ENCODE data around the gene SMIM26.
"Not testable (repeated sequence)": the region's sequence is repeated elsewhere in the genome, so short reads cannot be mapped to it uniquely, and the experiment has no call there.

The SMIM26 gene, protein sequence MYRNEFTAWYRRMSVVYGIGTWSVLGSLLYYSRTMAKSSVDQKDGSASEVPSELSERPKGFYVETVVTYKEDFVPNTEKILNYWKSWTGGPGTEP

DNA sequence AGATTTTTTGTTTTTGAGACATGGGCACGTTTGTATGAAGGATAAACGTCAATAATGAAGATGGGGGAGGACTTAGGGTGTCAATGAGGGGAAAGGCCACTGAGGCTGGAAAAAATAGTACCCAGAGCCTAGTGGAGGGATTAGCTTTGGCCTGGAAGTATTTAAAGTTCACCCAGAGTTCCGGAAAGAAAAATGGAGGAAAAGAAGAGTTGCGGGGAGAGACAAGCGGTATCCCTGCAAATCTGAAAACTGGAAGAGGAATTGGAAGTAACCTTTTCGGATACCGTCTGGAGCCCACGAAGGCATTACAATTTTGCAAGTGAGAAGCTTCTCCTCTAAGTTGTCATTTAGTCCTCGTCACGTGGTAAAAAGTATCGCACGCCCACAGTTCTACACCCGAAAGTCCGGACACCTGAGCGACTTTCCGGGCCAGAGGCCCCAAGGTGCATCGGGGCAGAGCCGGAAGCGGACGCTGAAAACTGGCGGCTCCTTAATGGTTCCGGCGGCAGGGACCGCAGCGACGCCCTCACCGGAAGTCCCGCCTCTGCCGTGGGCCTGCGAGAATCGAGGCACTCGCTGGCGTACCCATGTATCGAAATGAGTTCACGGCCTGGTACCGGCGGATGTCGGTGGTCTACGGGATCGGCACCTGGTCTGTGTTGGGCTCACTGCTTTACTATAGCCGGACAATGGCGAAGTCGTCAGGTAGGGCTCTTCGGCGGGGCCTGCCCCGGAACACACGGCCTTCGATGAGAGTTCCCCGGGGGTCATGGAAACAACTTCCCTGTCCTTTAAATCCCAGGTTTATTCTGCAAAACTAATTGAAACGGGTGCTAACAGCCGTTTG is at the start of gene SMIM26:
SMIM26 (plus strand) TSS at position 541 of the 847 bp plus-strand sequence; CDS start at position 588, 47 bp downstream.
- Histone ChIP-seq H3K27me3 (ENCODE audit: low read depth, low read length) (no peaks in the 10 kb centered on the region), H3K27ac (ENCODE audit: low read length) (peak within 1 kb of the TSS; percentile 94), H3K4me3 (ENCODE audit: low read depth in 1 of 2, low read length in 2 of 2) (peak within 1 kb of the TSS; percentile 75 to 93), H3K4me1 (ENCODE audit: control insufficient read depth in 1 of 2, insufficient read depth in 2 of 2, low read length in 2 of 2) (peaks cover 0 to 3% of the 10 kb centered on the region in 2 donors), H3K9me3 (ENCODE audit: control insufficient read depth in 1 of 2, low read length in 2 of 2) (no peaks in the 10 kb centered on the region), H3K36me3 (ENCODE audit: control insufficient read depth in 1 of 2, insufficient read depth in 2 of 2, low read length in 2 of 2) (peaks cover 13 to 20% of the 10 kb centered on the region in 2 donors)

DNA sequence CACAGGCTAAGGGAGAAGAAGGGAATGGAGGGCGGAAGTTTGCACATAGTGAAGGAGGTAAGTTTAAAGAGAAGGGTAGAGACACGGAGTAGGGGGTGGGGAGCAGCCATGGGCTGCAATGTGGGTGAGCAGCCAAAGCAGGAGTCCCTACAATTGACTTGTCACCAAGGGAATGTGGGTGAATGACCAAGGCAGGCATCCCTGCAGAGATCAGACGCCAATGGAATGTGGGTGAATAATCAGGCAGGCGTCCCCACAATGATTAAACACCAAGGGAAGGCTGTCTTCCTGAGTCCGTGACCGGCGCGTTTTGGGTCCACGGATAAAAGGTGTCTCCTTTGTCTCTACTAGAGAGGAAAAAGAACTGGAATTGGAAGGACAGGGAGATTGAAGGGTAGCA is 45.2 kb upstream of the SMIM26 start:
- H3K27me3 ChIP-seq (ENCODE audit: low read depth, low read length); H3K4me1 ChIP-seq (ENCODE audit: control insufficient read depth in 1 of 2, insufficient read depth in 2 of 2, low read length in 2 of 2); H3K27ac ChIP-seq (ENCODE audit: low read length); H3K4me3 ChIP-seq (ENCODE audit: low read depth in 1 of 2, low read length in 2 of 2); H3K9me3 ChIP-seq (ENCODE audit: control insufficient read depth in 1 of 2, low read length in 2 of 2): not testable (repeated sequence)
- peaks cover 21 to 27% of the 10 kb centered on the region in 2 donors for H3K36me3 ChIP-seq (ENCODE audit: control insufficient read depth in 1 of 2, insufficient read depth in 2 of 2, low read length in 2 of 2)

GRCh38 chr20:18523066-18523465 is 44.2 kb upstream of the SMIM26 start:
- no peaks in the 10 kb centered on the region for H3K27me3 ChIP-seq (ENCODE audit: low read depth, low read length)
- H3K4me1 ChIP-seq (ENCODE audit: control insufficient read depth in 1 of 2, insufficient read depth in 2 of 2, low read length in 2 of 2), result no peaks in the 10 kb centered on the region
- no peak overlapping the region for H3K27ac ChIP-seq (ENCODE audit: low read length)
- H3K9me3 ChIP-seq (ENCODE audit: control insufficient read depth in 1 of 2, low read length in 2 of 2), result no peaks in the 10 kb centered on the region
- H3K4me3 ChIP-seq (ENCODE audit: low read depth in 1 of 2, low read length in 2 of 2), result no peak overlapping the region
- peaks cover 30 to 37% of the 10 kb centered on the region in 2 donors for H3K36me3 ChIP-seq (ENCODE audit: control insufficient read depth in 1 of 2, insufficient read depth in 2 of 2, low read length in 2 of 2)

DNA sequence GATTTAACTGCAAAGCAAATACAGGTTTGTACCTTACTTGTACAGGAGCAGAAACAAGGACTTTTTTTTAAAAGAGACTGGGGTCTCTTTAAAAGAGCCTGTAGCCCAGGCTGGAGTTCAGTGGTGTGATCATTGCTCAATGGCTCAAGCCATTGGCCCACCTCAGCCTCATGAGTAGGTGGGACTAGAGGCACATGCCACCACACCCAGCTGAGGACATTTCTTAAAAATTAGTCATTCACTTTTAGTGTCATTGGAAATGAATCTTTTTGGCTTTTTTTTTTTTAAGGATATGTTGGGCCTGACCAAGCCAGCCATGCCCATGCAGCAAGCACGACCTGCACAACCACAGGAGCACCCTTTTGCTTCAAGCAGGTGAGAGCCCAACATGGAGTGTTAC is 42.6 kb upstream of the SMIM26 start:
- no peak overlapping the region for H3K4me3 ChIP-seq (ENCODE audit: low read depth in 1 of 2, low read length in 2 of 2)

GRCh38 chr20:18526761-18527160 is 40.5 kb upstream of the SMIM26 start:
- not testable (repeated sequence) for H3K4me1 ChIP-seq (ENCODE audit: control insufficient read depth in 1 of 2, insufficient read depth in 2 of 2, low read length in 2 of 2); H3K9me3 ChIP-seq (ENCODE audit: control insufficient read depth in 1 of 2, low read length in 2 of 2); H3K27me3 ChIP-seq (ENCODE audit: low read depth, low read length); H3K4me3 ChIP-seq (ENCODE audit: low read depth in 1 of 2, low read length in 2 of 2); H3K27ac ChIP-seq (ENCODE audit: low read length)
- peaks cover 55 to 68% of the 10 kb centered on the region in 2 donors for H3K36me3 ChIP-seq (ENCODE audit: control insufficient read depth in 1 of 2, insufficient read depth in 2 of 2, low read length in 2 of 2)

More for the DNA sequence above, 42.6 kb upstream of the SMIM26 start:
- no peaks in the 10 kb centered on the region for H3K9me3 ChIP-seq (ENCODE audit: control insufficient read depth in 1 of 2, low read length in 2 of 2)
- H3K36me3 ChIP-seq (ENCODE audit: control insufficient read depth in 1 of 2, insufficient read depth in 2 of 2, low read length in 2 of 2), result peaks cover 46 to 53% of the 10 kb centered on the region in 2 donors
- no peaks in the 10 kb centered on the region for H3K27me3 ChIP-seq (ENCODE audit: low read depth, low read length)
- no peaks in the 10 kb centered on the region for H3K4me1 ChIP-seq (ENCODE audit: control insufficient read depth in 1 of 2, insufficient read depth in 2 of 2, low read length in 2 of 2)
- H3K27ac ChIP-seq (ENCODE audit: low read length), result no peak overlapping the region

GRCh38 chr20:18527339-18527738 is 39.9 kb upstream of the SMIM26 start:
- no peak overlapping the region for H3K4me3 ChIP-seq (ENCODE audit: low read depth in 1 of 2, low read length in 2 of 2)
- peaks cover 61 to 73% of the 10 kb centered on the region in 2 donors for H3K36me3 ChIP-seq (ENCODE audit: control insufficient read depth in 1 of 2, insufficient read depth in 2 of 2, low read length in 2 of 2)
- H3K27ac ChIP-seq (ENCODE audit: low read length), result no peak overlapping the region
- no peaks in the 10 kb centered on the region for H3K4me1 ChIP-seq (ENCODE audit: control insufficient read depth in 1 of 2, insufficient read depth in 2 of 2, low read length in 2 of 2)
- H3K27me3 ChIP-seq (ENCODE audit: low read depth, low read length), result no peaks in the 10 kb centered on the region
- H3K9me3 ChIP-seq (ENCODE audit: control insufficient read depth in 1 of 2, low read length in 2 of 2), result no peaks in the 10 kb centered on the region

DNA sequence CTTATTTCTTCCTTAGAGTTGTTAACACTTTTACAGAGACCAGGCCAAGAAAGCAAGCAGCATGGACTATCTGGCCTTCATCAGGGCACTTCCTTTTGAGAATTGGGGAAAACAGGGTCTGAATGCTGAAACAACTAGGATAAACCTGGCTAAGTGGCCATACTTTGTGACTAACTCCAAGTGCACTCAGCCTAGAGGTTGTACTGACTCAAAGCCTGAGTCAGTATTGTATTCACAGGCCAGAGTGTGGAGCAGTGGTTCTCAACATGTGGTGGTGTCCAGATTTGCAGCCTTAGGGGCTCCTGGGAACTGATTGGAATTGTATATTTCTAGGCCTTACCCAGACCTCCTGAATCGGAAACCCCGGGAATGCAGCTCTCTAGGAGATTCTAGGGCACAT is 39.4 kb upstream of the SMIM26 start:
- no peak overlapping the region for H3K27ac ChIP-seq (ENCODE audit: low read length)
- H3K36me3 ChIP-seq (ENCODE audit: control insufficient read depth in 1 of 2, insufficient read depth in 2 of 2, low read length in 2 of 2), result peaks cover 66 to 78% of the 10 kb centered on the region in 2 donors

GRCh38 chr20:18529041-18529440 is 38.2 kb upstream of the SMIM26 start:
- H3K9me3 ChIP-seq (ENCODE audit: control insufficient read depth in 1 of 2, low read length in 2 of 2), result no peaks in the 10 kb centered on the region
- no peaks in the 10 kb centered on the region for H3K4me1 ChIP-seq (ENCODE audit: control insufficient read depth in 1 of 2, insufficient read depth in 2 of 2, low read length in 2 of 2)
- no peak overlapping the region for H3K27ac ChIP-seq (ENCODE audit: low read length)
- H3K27me3 ChIP-seq (ENCODE audit: low read depth, low read length), result no peaks in the 10 kb centered on the region
- no peak overlapping the region for H3K4me3 ChIP-seq (ENCODE audit: low read depth in 1 of 2, low read length in 2 of 2)
- H3K36me3 ChIP-seq (ENCODE audit: control insufficient read depth in 1 of 2, insufficient read depth in 2 of 2, low read length in 2 of 2), result peaks cover 77 to 87% of the 10 kb centered on the region in 2 donors

More for the DNA sequence above, 39.4 kb upstream of the SMIM26 start:
- Histone ChIP-seq H3K9me3 (ENCODE audit: control insufficient read depth in 1 of 2, low read length in 2 of 2) (no peaks in the 10 kb centered on the region), H3K4me3 (ENCODE audit: low read depth in 1 of 2, low read length in 2 of 2) (no peak overlapping the region), H3K4me1 (ENCODE audit: control insufficient read depth in 1 of 2, insufficient read depth in 2 of 2, low read length in 2 of 2) (no peaks in the 10 kb centered on the region), H3K27me3 (ENCODE audit: low read depth, low read length) (no peaks in the 10 kb centered on the region)

- no peaks in the 10 kb centered on the region for H3K4me1 ChIP-seq (ENCODE audit: control insufficient read depth in 1 of 2, insufficient read depth in 2 of 2, low read length in 2 of 2)
- no peak overlapping the region for H3K4me3 ChIP-seq (ENCODE audit: low read depth in 1 of 2, low read length in 2 of 2)
- no peaks in the 10 kb centered on the region for H3K27me3 ChIP-seq (ENCODE audit: low read depth, low read length)
- no peak overlapping the region for H3K27ac ChIP-seq (ENCODE audit: low read length)
- no peaks in the 10 kb centered on the region for H3K9me3 ChIP-seq (ENCODE audit: control insufficient read depth in 1 of 2, low read length in 2 of 2)
- H3K36me3 ChIP-seq (ENCODE audit: control insufficient read depth in 1 of 2, insufficient read depth in 2 of 2, low read length in 2 of 2), result peaks cover 70 to 73% of the 10 kb centered on the region in 2 donors
Observed at GRCh38 chr20:18532626-18533025, 34.6 kb upstream of the SMIM26 start.

DNA sequence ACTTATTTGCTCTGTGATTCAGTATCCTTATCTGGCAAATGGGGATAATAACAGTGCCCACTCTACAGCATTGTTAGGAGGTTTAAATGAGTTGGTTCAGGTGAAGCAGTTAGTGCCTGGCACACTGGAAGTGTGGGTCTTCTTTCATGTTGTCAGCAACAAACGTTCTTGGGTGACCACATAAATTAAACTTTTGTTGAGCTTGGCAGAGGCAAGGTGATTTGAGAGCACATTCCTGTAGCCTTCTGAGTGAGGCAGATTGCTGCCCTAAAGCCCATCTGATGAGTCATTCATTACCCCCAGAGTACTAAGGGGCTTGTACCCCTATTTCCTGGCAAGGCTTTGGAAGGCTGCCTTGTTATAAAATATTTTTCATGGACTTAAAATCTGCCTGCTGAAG is 33.7 kb upstream of the SMIM26 start:
- H3K36me3 ChIP-seq (ENCODE audit: control insufficient read depth in 1 of 2, insufficient read depth in 2 of 2, low read length in 2 of 2), result peaks cover 61 to 69% of the 10 kb centered on the region in 2 donors
- H3K4me1 ChIP-seq (ENCODE audit: control insufficient read depth in 1 of 2, insufficient read depth in 2 of 2, low read length in 2 of 2), result no peaks in the 10 kb centered on the region
- no peaks in the 10 kb centered on the region for H3K27me3 ChIP-seq (ENCODE audit: low read depth, low read length)
- no peak overlapping the region for H3K4me3 ChIP-seq (ENCODE audit: low read depth in 1 of 2, low read length in 2 of 2)
- H3K27ac ChIP-seq (ENCODE audit: low read length), result no peak overlapping the region
- no peaks in the 10 kb centered on the region for H3K9me3 ChIP-seq (ENCODE audit: control insufficient read depth in 1 of 2, low read length in 2 of 2)

GRCh38 chr20:18533978-18534644 is 33.1 kb upstream of the SMIM26 start:
- Histone ChIP-seq H3K36me3 (ENCODE audit: control insufficient read depth in 1 of 2, insufficient read depth in 2 of 2, low read length in 2 of 2) (peaks cover 55 to 67% of the 10 kb centered on the region in 2 donors), H3K27ac (ENCODE audit: low read length) (no peak overlapping the region), H3K4me1 (ENCODE audit: control insufficient read depth in 1 of 2, insufficient read depth in 2 of 2, low read length in 2 of 2) (no peaks in the 10 kb centered on the region), H3K4me3 (ENCODE audit: low read depth in 1 of 2, low read length in 2 of 2) (no peak overlapping the region), H3K27me3 (ENCODE audit: low read depth, low read length) (no peaks in the 10 kb centered on the region), H3K9me3 (ENCODE audit: control insufficient read depth in 1 of 2, low read length in 2 of 2) (no peaks in the 10 kb centered on the region)
